Measurements from ENCODE around the gene NONO. TPM values are rescaled to one million over a fixed set of nuclear protein-coding genes. Genes with fewer than 3 reads are reported as not detected.
"Not testable (repeated sequence)": the region's sequence is repeated elsewhere in the genome, so short reads cannot be mapped to it uniquely, and the experiment has no call there.

The NONO gene
- total RNA-seq, 8 experiments from 2014 or later, result 276 to 526 (median 303) TPM

DNA sequence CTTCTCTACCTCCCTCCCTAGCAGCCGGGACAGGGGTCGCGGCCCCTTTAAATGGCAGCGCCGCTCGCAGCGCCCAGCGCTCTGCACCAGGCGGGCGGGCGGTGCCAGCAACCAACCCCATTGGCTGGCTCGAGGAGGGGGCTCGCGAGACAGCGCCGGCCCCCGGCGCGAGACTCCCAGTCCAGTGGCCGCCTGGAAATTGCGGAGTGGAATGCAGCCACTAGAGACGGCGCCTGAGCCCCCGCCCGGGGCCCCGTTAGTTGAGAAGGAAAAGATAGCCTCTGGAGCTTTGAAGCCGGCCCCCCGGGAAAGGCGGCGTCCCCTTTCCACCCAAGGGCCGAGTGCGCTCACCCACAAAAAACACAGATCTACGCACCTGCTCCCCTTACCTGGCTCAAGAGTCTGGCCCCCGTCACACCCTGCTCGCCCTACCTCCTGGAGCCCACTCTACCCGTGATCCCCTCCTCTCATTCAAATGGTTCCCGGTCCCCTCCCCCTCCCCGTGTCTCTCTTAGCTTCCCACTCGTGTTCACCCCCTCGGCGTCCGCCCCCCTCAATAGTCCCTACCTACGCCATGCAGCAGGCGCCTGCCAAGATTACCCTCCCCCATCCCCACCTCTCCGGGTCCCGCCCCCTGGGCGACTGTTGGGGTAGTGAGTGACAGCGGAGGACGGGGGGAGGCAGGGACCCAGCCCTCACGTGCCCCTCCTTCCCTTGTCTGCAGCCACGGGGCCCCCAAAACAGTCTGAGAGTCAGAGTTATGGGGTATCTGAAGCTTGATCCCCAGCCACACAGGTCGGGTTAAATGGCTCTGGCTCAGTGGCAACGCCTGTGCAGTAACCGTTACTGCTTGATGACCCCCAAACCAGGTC is 29.1 kb upstream of the NONO start, which contains the start of gene ZMYM3:
Gene ZMYM3, minus strand, starts transcription at position 49 of the 872 bp plus-strand sequence. CDS start 885 bp downstream, outside the sequence.
- 0% methylated on average over 13 of the region's 54 CpGs; no CpG with 5 or more reads in 9 of the 10 experiments for WGBS, 10 experiments
- ATAC-seq (replicated peaks in 6 of 8), result peak; percentile 86 to 93 (median 88)
- in situ Hi-C loops (cut with MboI; ENCODE audit: low pct_unique_long_range_greater_than_20kb in 2 of 9, low sequenced_read_pairs in 9 of 9, unreplicated experiment in 9 of 9), result no loop called here
- Histone ChIP-seq H3K27ac (peak within 1 kb of the TSS; percentile 85 to 92), H3K4me3 (peak within 1 kb of the TSS; percentile 76 to 99 (median 86)), H3K4me1 (replicated peaks in 1 of 2) (peaks cover 14 to 17% of the 10 kb centered on the region in 2 donors)

DNA sequence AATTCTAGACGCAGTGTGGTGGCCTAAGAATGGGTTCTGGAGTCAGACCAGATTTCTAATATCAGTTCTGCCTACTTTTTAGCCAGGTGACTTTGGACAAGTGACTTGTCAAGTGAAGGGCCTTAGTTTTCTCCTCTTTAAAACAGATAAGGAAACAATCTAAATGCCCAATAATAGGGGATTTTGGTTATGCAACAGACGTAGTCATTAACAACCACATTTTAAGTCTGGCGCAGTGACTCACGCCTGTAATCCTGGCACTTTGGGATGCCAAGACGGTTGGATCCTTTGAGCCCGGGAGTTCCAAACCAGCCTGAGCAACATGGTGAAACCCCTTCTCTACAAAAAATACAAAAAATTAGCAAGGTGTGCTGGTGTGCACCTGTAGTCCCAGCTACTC is 27.4 kb upstream of the NONO start:
- Histone ChIP-seq H3K4me1 (replicated peaks in 1 of 2) (peaks cover 14 to 17% of the 10 kb centered on the region in 2 donors), H3K4me3 (no peak overlapping the region), H3K27ac (no peak overlapping the region)
- in situ Hi-C loops (cut with MboI; ENCODE audit: low pct_unique_long_range_greater_than_20kb in 2 of 9, low sequenced_read_pairs in 9 of 9, unreplicated experiment in 9 of 9), result no loop called here
- 31 to 100% (median 60%) methylated on average over 1 to 2 of the region's 6 CpGs; no CpG with 5 or more reads in 7 of the 10 experiments for WGBS, 10 experiments
- ATAC-seq (replicated peaks in 6 of 8), result no peak

GRCh38 chrX:71256856-71257255 is 26.6 kb upstream of the NONO start:
- in situ Hi-C loops (cut with MboI; ENCODE audit: low pct_unique_long_range_greater_than_20kb in 2 of 9, low sequenced_read_pairs in 9 of 9, unreplicated experiment in 9 of 9), result no loop called here

GRCh38 chrX:71268624-71269023 is 14.8 kb upstream of the NONO start:
- ATAC-seq (replicated peaks in 6 of 8); in situ Hi-C loops (cut with MboI; ENCODE audit: low pct_unique_long_range_greater_than_20kb in 2 of 9, low sequenced_read_pairs in 9 of 9, unreplicated experiment in 9 of 9); H3K4me1 ChIP-seq (replicated peaks in 1 of 2); H3K4me3 ChIP-seq; H3K27ac ChIP-seq: not testable (repeated sequence)

More at GRCh38 chrX:71256856-71257255, 26.6 kb upstream of the NONO start:
- H3K27ac ChIP-seq, result no peak overlapping the region
- WGBS, 10 experiments, result 80 to 100% (median 90%) methylated on average over 1 to 4 of the region's 4 CpGs; no CpG with 5 or more reads in 6 of the 10 experiments
- ATAC-seq (replicated peaks in 6 of 8), result no peak
- H3K4me1 ChIP-seq (replicated peaks in 1 of 2), result peaks cover 8 to 17% of the 10 kb centered on the region in 2 donors
- H3K4me3 ChIP-seq, result no peak overlapping the region

GRCh38 chrX:71269801-71270395 is 13.5 kb upstream of the NONO start:
- 40% methylated on average over 1 of the region's 19 CpGs; no CpG with 5 or more reads in 9 of the 10 experiments for WGBS, 10 experiments
- in situ Hi-C loops (cut with MboI; ENCODE audit: low pct_unique_long_range_greater_than_20kb in 2 of 9, low sequenced_read_pairs in 9 of 9, unreplicated experiment in 9 of 9), result no loop called here
- no peaks in the 10 kb centered on the region for H3K4me1 ChIP-seq (replicated peaks in 1 of 2)
- ATAC-seq (replicated peaks in 6 of 8), result peak in 1 of 8 experiments; percentile 27
- H3K4me3 ChIP-seq, result no peak overlapping the region
- H3K27ac ChIP-seq, result no peak overlapping the region

GRCh38 chrX:71272313-71272712 is 11.1 kb upstream of the NONO start:
- H3K4me3 ChIP-seq; in situ Hi-C loops (cut with MboI; ENCODE audit: low pct_unique_long_range_greater_than_20kb in 2 of 9, low sequenced_read_pairs in 9 of 9, unreplicated experiment in 9 of 9); H3K4me1 ChIP-seq (replicated peaks in 1 of 2); ATAC-seq (replicated peaks in 6 of 8); H3K27ac ChIP-seq: not testable (repeated sequence)
- 50 to 100% methylated on average over 1 of the region's 2 CpGs; no CpG with 5 or more reads in 8 of the 10 experiments for WGBS, 10 experiments

DNA sequence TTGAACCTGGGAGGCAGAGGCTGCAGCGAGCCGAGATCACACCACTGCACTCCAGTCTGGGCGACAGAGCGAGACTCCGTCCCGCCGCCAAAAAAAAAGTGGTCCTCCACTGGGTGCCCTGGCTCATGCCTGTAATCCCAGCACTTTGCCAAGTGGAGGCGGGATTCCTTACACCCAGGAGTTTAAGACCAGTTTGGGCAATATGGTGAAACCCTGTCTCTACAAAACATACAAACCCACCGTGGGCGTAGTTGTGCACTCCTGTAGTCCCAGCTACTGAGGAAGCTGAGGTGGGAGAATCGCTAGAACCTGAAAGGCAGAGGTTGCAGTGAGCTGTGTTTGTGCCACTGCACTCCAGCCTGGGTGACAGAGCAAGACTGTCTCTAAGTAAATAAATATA is 2.1 kb upstream of the NONO start:
- H3K27ac ChIP-seq; ATAC-seq (replicated peaks in 6 of 8); in situ Hi-C loops (cut with MboI; ENCODE audit: low pct_unique_long_range_greater_than_20kb in 2 of 9, low sequenced_read_pairs in 9 of 9, unreplicated experiment in 9 of 9); H3K4me1 ChIP-seq (replicated peaks in 1 of 2); H3K4me3 ChIP-seq: not testable (repeated sequence)
- 50 to 100% (median 100%) methylated on average over 1 of the region's 11 CpGs; no CpG with 5 or more reads in 7 of the 10 experiments for WGBS, 10 experiments

DNA sequence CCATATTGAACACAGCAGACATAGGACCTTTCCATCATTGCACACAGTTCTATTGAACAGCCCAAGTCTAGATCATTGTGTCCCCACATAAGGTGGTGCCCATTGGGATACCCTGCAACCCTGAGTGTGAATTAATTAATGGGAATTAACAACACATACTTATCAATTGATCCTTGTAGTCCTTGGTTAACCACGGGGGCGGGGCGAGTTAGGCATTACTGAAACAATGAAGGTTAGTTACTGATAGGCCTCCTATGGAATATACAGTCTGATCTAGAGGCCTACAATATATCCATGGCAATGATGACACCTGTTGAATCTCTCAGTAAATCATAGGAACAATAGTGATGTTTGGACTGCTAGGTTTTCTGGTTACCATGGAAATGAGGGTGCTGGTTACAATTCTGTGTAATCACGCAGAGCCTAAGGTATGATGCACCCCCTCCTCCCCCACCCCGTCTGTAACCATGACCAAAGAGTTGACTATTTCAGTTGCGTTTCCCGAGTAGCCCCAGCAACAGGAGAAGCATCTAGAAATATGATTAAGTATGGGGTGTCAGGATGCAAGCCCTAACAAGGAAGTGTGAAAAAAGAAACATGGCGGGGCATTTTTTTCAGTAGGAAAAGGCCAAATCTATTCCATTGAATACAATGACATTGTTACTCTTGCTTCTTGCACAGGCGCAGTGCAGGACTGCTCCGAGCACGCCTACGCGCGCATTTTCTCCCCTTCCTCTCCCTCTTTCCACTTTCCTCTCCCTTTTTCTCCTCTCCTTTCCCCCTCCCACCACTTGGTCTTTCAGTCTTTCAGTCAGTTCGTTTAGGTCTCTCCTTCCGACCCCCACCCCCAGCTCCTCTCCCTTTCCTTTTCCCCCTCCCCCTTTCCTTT is 677 bp upstream of the NONO start:
- in situ Hi-C loops (cut with MboI; ENCODE audit: low pct_unique_long_range_greater_than_20kb in 2 of 9, low sequenced_read_pairs in 9 of 9, unreplicated experiment in 9 of 9), result no loop called here
- Histone ChIP-seq H3K4me3 (peak overlapping the region; percentile 29 to 89 (median 68)), H3K27ac (peak overlapping the region; percentile 97), H3K4me1 (replicated peaks in 1 of 2) (peaks cover 5 to 14% of the 10 kb centered on the region in 2 donors)
- peak; percentile 57 to 79 (median 72) for ATAC-seq (replicated peaks in 6 of 8)
- 23 to 94% methylated on average over 3 to 5 of the region's 16 CpGs; no CpG with 5 or more reads in 8 of the 10 experiments for WGBS, 10 experiments

DNA sequence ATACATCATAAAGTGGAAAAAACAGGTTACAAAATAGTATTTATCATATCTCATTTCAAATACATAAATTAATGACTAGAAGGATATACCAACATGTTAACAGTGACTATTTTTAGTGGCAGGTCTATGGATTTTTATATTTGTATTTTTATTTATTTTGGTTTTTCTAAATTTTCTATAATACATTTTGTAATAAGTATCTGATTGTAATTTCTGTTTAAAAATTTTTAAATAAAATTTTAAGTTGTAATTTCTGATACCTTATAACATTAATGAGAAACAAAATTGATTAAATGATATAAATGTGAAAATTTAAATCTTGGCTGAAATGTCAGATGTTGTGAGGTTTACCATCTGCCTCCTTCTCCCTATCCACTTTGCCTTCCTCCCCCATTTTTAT is 2.5 kb downstream of the NONO start:
- H3K4me3 ChIP-seq, result peak overlapping the region; percentile 62 to 89 (median 68)

DNA sequence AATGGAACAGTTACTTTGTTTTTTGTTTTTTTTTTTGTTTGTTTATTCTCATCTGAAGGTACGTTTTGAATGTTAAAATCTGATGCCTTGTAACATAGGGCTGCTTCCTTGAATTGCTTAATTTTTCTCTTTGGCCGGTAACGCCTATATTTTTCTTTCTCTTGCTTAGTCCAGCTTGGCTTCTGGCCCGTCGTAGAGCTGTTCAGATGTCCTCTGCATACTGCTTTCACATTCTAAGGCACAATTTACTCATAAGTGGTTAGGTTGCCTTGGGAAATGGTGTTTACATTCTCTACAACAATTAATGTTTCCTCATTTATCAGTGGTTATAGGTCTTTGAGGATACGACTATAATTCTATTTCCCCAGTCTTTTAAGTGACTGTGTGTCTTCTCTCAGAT is 7.9 kb downstream of the NONO start:
- H3K27ac ChIP-seq, result no peak overlapping the region
- peak in 1 of 8 experiments; percentile 18 for ATAC-seq (replicated peaks in 6 of 8)

More for the DNA sequence above, 2.5 kb downstream of the NONO start:
- H3K27ac ChIP-seq, result no peak overlapping the region
- H3K4me1 ChIP-seq (replicated peaks in 1 of 2), result peaks cover 7 to 14% of the 10 kb centered on the region in 2 donors
- no peak for ATAC-seq (replicated peaks in 6 of 8)
- in situ Hi-C loops (cut with MboI; ENCODE audit: low pct_unique_long_range_greater_than_20kb in 2 of 9, low sequenced_read_pairs in 9 of 9, unreplicated experiment in 9 of 9), result no loop called here

GRCh38 chrX:71292669-71293365 is 9.4 kb downstream of the NONO start:
- no peak overlapping the region for H3K4me3 ChIP-seq
- H3K27ac ChIP-seq, result no peak overlapping the region
- 0 to 100% (median 71%) methylated on average over 1 to 7 of the region's 7 CpGs; no CpG with 5 or more reads in 4 of the 10 experiments for WGBS, 10 experiments
- peak in 1 of 8 experiments; percentile 24 for ATAC-seq (replicated peaks in 6 of 8)
- peaks cover 0 to 2% of the 10 kb centered on the region in 2 donors for H3K4me1 ChIP-seq (replicated peaks in 1 of 2)
- in situ Hi-C loops (cut with MboI; ENCODE audit: low pct_unique_long_range_greater_than_20kb in 2 of 9, low sequenced_read_pairs in 9 of 9, unreplicated experiment in 9 of 9), result no loop called here

More for the DNA sequence above, 7.9 kb downstream of the NONO start:
- no peak overlapping the region for H3K4me3 ChIP-seq
- peaks cover 2 to 4% of the 10 kb centered on the region in 2 donors for H3K4me1 ChIP-seq (replicated peaks in 1 of 2)
- WGBS, 10 experiments, result 60 to 100% (median 84%) methylated on average over 2 to 6 of the region's 6 CpGs; no CpG with 5 or more reads in 2 of the 10 experiments
- in situ Hi-C loops (cut with MboI; ENCODE audit: low pct_unique_long_range_greater_than_20kb in 2 of 9, low sequenced_read_pairs in 9 of 9, unreplicated experiment in 9 of 9), result no loop called here

GRCh38 chrX:71296806-71297205 is 13.4 kb downstream of the NONO start:
- no peak overlapping the region for H3K4me3 ChIP-seq
- H3K4me1 ChIP-seq (replicated peaks in 1 of 2), result no peaks in the 10 kb centered on the region
- no peak overlapping the region for H3K27ac ChIP-seq
- in situ Hi-C loops (cut with MboI; ENCODE audit: low pct_unique_long_range_greater_than_20kb in 2 of 9, low sequenced_read_pairs in 9 of 9, unreplicated experiment in 9 of 9), result no loop called here
- WGBS, 10 experiments, result 65 to 100% methylated on average over 1 to 4 of the region's 6 CpGs; no CpG with 5 or more reads in 8 of the 10 experiments
- ATAC-seq (replicated peaks in 6 of 8), result no peak
